GM10266 (cell line): ENCODE data around the gene LRRN4CL.

Source experiments
- DNase-seq: peaks from one replicate; pipeline ENCODE4 v3.0.0; 2012; ENCODE audit errors: extremely low spot score
- TF ChIP-seq, protein P1 (sequence below): IDR thresholded peaks from 2 replicates; pipeline ENCODE4 v1.5.1; 2012; ENCODE audit warnings: mild to moderate bottlenecking, low read depth; ENCODE audit not compliant: control insufficient read depth, insufficient read depth; ENCODE audit errors: missing control alignments

Gene LRRN4CL

DNA sequence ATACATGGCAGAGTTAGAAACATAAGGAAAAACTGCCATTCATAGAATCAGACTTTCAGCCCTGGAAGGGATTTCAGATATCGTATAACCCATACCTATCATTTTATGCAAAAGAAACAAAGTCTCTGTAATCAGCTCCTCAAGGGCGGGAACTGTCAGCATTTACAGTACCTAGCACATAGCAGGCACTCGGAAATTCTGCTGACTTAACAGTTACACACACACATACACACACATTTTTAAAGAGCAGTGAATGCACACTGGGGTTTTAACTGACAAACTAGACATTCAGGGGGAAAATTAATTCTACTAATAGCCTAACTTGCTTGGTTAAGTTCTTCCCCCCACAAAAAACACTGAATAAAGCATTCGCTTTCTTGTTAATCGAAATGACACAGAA, 26.9 kb upstream of the LRRN4CL start:
- TF ChIP-seq, protein P1, sequence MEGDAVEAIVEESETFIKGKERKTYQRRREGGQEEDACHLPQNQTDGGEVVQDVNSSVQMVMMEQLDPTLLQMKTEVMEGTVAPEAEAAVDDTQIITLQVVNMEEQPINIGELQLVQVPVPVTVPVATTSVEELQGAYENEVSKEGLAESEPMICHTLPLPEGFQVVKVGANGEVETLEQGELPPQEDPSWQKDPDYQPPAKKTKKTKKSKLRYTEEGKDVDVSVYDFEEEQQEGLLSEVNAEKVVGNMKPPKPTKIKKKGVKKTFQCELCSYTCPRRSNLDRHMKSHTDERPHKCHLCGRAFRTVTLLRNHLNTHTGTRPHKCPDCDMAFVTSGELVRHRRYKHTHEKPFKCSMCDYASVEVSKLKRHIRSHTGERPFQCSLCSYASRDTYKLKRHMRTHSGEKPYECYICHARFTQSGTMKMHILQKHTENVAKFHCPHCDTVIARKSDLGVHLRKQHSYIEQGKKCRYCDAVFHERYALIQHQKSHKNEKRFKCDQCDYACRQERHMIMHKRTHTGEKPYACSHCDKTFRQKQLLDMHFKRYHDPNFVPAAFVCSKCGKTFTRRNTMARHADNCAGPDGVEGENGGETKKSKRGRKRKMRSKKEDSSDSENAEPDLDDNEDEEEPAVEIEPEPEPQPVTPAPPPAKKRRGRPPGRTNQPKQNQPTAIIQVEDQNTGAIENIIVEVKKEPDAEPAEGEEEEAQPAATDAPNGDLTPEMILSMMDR, result no peak
- DNase-seq, result no peak

DNA sequence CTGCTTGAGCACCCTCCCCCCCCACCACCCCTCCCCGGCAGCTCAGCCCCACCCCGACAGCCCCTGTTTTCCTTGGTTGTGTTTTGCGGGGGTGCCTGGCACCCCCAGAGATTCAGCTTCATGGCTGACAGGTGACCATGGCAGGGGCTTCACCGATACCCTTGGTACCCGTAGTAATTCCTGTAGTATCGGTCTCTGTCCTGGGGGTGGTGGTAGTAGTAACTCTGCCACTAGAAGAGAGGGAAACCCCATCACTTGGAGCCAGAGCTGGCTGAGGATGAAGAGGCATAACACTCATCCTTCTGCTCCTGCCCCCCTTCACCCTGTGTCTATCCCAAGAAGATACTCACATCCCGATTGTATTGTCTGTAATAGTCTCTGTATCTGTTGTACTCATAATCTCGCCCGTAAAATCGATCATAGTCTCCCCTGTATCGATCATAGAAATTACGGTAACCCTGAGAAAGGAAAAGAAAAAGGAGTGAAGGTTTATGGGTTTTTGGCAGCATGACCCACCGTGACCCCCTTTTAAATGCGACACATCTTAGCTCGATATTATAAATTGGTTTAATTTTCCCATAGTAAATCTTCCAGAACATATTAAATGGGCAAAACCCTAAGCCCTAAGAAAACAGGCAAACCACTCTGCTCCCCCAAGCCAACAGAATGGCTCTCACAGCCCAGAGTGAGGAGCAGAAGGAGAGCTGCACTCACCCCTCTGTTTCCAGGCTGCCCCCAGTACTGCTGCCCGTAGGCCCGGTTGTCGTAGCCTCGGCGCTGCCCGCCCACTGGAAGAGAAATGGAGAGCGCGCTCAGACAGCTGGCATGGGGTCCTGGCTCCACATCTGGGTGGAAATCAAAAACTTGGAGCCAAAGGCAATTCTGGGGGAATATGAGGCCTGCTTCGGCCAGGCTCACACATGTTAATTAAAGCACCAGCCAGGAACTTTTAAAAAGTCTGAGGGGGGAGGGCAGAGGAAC, 26.1 kb upstream of the LRRN4CL start:
- no peak for DNase-seq
- TF ChIP-seq, protein P1, result no peak

DNA sequence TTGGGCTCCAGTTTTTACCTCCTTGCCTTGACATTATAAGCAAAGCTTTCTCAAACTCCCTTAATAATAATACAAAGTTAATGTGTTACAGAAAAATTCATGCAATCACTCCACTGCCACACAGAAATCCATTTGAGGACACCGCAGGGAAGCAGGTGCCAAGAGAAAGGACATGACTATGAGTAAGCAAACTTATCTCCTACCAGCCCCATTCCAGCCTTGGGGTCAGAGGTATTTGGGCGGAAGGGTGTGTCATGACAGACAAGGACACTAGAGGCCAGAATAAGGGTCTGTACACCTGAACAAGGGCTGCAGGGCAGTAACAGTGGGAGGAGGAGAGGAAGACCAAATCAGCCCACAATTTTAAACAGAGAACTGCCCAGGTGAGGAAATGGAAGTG, 24.0 kb upstream of the LRRN4CL start:
- no peak for DNase-seq
- TF ChIP-seq, protein P1, result no peak

DNA sequence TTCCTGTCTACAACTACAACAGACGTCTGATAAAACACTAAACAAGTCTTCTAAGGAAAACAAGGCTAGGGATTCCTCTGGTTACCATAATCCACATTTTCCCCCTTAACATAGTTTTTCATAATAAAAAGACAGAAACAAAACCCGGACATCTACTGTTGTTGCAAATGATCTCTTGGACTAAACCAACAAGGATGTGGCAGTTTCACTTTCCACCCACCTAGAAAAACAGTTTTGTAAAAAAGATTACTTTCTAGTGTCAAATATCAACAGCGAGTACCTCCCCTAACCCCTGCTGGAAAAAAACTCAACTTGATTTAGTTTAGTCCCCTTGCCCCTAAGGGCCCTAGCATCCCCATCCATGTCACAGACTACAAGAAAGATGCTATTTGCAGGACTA, 23.5 kb upstream of the LRRN4CL start:
- TF ChIP-seq, protein P1, result no peak
- no peak for DNase-seq

DNA sequence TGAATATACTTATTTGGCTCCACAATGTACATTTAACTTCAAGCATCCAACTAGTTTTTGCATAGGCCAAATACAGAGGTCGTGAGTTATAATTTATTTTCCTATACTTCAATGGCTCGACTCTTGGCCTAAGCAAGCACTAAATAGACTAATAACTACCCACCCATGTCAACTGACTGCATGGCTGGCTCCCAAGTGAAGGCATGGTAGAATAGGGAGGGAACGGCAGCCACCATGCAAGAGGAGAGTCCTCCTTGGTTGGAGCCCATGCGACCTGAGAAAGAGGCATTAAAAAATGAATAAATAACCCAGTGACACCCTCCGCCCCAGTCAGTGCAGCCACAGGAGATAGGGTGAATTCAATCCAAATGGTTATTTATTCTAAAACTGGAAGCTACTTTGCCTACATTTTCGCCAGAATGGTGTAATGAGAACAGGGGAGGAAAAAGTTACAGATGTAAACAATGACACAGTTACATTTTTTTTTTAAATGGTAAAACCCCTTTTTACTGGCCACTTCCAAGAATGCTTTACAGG, 23.0 kb upstream of the LRRN4CL start:
- TF ChIP-seq, protein P1, result no peak
- DNase-seq, result no peak

DNA sequence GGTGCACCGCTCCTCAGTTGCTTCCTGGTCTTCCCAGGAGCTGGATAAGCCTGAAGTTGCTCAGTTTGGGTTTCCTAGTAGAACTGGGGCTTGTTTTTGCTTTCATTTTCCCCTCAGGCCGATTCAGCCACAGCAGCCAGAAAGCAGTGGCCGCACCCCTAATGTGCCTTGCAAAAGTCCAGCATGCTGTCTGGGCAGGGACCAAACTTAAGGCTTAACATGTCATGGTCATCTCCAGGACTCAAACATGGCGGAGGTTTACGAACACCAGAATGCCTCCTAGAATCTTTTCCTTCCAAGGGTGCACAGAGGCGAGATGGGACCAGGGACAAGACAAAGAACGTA, 20.6 kb upstream of the LRRN4CL start:
- TF ChIP-seq, protein P1, result no peak
- DNase-seq, result no peak
